K562 (cell line): ENCODE measurements around the gene RAB1B. TPM values are rescaled to one million over a fixed set of nuclear protein-coding genes. Genes with fewer than 3 reads are reported as not detected.

Experiments used
- ATAC-seq: fragments of 200-7000 bp; cut with Tn5 transposase; 3 replicates; pipeline ENCODE4 v1.9.1; 2020; ENCODE audit warnings: moderate library complexity
- BruUV-seq: library from RNA; stranded (reverse); fragments of 400-500 nt; replicated peaks from 2 replicates; lab custom pipeline; 2021; lab: Mats Ljungman, UMichigan
- CTCF ChIA-PET: fragments of 300-600 bp; formaldehyde crosslinking; extraction: SDS; loops from one replicate; lab custom pipeline; 2021; ENCODE audit warnings: low intra/inter-chr PET ratio; lab: Yijun Ruan, JAX
- POLR2A ChIA-PET: fragments of 300-600, 350-650 bp; sonication (Branson Sonifier 250); formaldehyde crosslinking; extraction: SDS; loops from one replicate; lab custom pipeline; 2021; ENCODE audit warnings: antibody characterized with exemption, inconsistent platforms; lab: Yijun Ruan, JAX
- DNase-seq, 4 experiments: peaks; one replicate each; pipeline versions ENCODE4 v3.0.0 to v3.0.0-alpha.2; 2011 to 2018; ENCODE audit warnings: low spot score in 3 of 4, mixed read lengths in 3 of 4; ENCODE audit errors: extremely low read depth in 1 of 4
- FAIRE-seq: peaks from 2 replicates; lab custom pipeline; 2011; peaks lifted over from hg19 to GRCh38; lab: Jason Lieb, UNC
- H2AFZ ChIP-seq: 2 replicates; pipeline ENCODE4 v1.6.0; 2011; ENCODE audit warnings: low read depth, low read length, control low read depth, inconsistent platforms
- H3K27ac ChIP-seq: fragments of 200-600 bp; 3 replicates; pipeline ENCODE4 v1.8.0; 2011; ENCODE audit warnings: low read depth, mild to moderate bottlenecking, control low read depth, inconsistent platforms, low read length, moderate library complexity, mixed read lengths; ENCODE audit errors: extremely low read depth
- H3K27me3 ChIP-seq, 2 experiments: fragments of 300-600 bp in 1 of 2; 2 replicates in 1 of 2; 3 replicates in 1 of 2; pipeline versions ENCODE4 v1.6.0 to v1.8.0; 2011; ENCODE audit warnings: inconsistent platforms in 2 of 2, low read length in 2 of 2, mild to moderate bottlenecking in 1 of 2, mixed read lengths in 1 of 2, moderate library complexity in 1 of 2; ENCODE audit not compliant: control insufficient read depth in 2 of 2, insufficient read depth in 2 of 2
- H3K36me3 ChIP-seq: fragments of 300-600 bp; 3 replicates; pipeline ENCODE4 v1.8.0; 2011; ENCODE audit warnings: mild to moderate bottlenecking, low read length, inconsistent platforms; ENCODE audit not compliant: control insufficient read depth, insufficient read depth
- H3K4me1 ChIP-seq, 2 experiments: fragments of 200-600 bp in 1 of 2; replicated peaks in 1 of 2; 2 replicates in 1 of 2; 3 replicates in 1 of 2; pipeline versions ENCODE4 v1.5.1 to v1.8.0; 2011; ENCODE audit warnings: inconsistent platforms in 2 of 2, low read length in 2 of 2, mild to moderate bottlenecking in 1 of 2, mixed read lengths in 1 of 2, moderate library complexity in 1 of 2; ENCODE audit not compliant: control insufficient read depth in 2 of 2, insufficient read depth in 2 of 2
- H3K4me2 ChIP-seq: 2 replicates; pipeline ENCODE4 v1.6.1; 2011; ENCODE audit warnings: low read length, control low read depth, inconsistent platforms, mixed read lengths; ENCODE audit not compliant: insufficient read depth
- H3K4me3 ChIP-seq: fragments of 200-600 bp; sonication (generic), shearing (Covaris generic); 2 replicates; pipeline ENCODE4 v1.5.1; 2016; ENCODE audit warnings: control low read depth, inconsistent platforms
- H3K79me2 ChIP-seq: fragments of 200-600 bp; 3 replicates; pipeline ENCODE4 v1.8.0; 2011; ENCODE audit warnings: low read length, inconsistent platforms; ENCODE audit not compliant: control insufficient read depth, insufficient read depth
- H3K9ac ChIP-seq, 2 experiments: 2 replicates each; pipeline versions ENCODE4 v1.6.0 to v1.6.1; 2011; ENCODE audit warnings: low read depth in 2 of 2, low read length in 2 of 2, control low read depth in 1 of 2, inconsistent platforms in 1 of 2, mild to moderate bottlenecking in 1 of 2, mixed read lengths in 1 of 2; ENCODE audit not compliant: insufficient read depth in 1 of 2
- H3K9me1 ChIP-seq: one replicate; pipeline ENCODE4 v1.6.0; 2011; ENCODE audit warnings: inconsistent platforms, mild to moderate bottlenecking, low read length, moderate library complexity; ENCODE audit not compliant: control insufficient read depth, insufficient read depth
- H3K9me3 ChIP-seq: replicated peaks from 2 replicates; pipeline ENCODE4 v1.5.1; 2011; ENCODE audit warnings: low read depth, low read length, inconsistent platforms; ENCODE audit not compliant: control insufficient read depth, insufficient read depth
- H4K20me1 ChIP-seq: replicated peaks from 2 replicates; pipeline ENCODE4 v1.6.1; 2011; ENCODE audit warnings: low read length, inconsistent platforms, mixed read lengths; ENCODE audit not compliant: control insufficient read depth, insufficient read depth
- BCL6 ChIP-seq: fragments of 250-450 bp; sonication (Bioruptor Pico); IDR thresholded peaks from 2 replicates; pipeline ENCODE4 v1.4.0; 2020
- CBX3 ChIP-seq, 2 experiments: IDR thresholded peaks; 1 replicate in 1 of 2; 2 replicates in 1 of 2; pipeline ENCODE4 v1.6.1; 2012; ENCODE audit warnings: inconsistent platforms in 2 of 2, low read length in 2 of 2, borderline replicate concordance in 1 of 2, control low read depth in 1 of 2
- CTBP1 ChIP-seq: fragments of 450-650 bp; IDR thresholded peaks from 2 replicates; pipeline ENCODE4 v1.6.1; 2016; ENCODE audit warnings: borderline replicate concordance
- EGR1 ChIP-seq: fragments of 450-650 bp; conservative IDR thresholded peaks from 2 replicates; pipeline ENCODE4 v1.6.1; 2017; ENCODE audit warnings: mild to moderate bottlenecking
- POLR2G ChIP-seq: fragments of 200-400 bp; formaldehyde crosslinking; IDR thresholded peaks from 2 replicates; pipeline ENCODE4 v1.6.1; 2017; ENCODE audit warnings: low read depth, mild to moderate bottlenecking, antibody characterized with exemption, low read length, moderate library complexity
- RBFOX2 ChIP-seq: fragments of 200-400 bp; formaldehyde crosslinking; IDR thresholded peaks from 2 replicates; pipeline ENCODE4 v1.6.1; 2017; ENCODE audit warnings: low read depth, mild to moderate bottlenecking, low read length, moderate library complexity
- ZNF766 ChIP-seq: fragments of 200-800 bp; sonication (Bioruptor generic); conservative IDR thresholded peaks from 2 replicates; pipeline ENCODE4 v1.6.1; 2016; ENCODE audit warnings: missing genetic modification characterization, missing compliant biosample characterization
- ZNF778 ChIP-seq: fragments of 450-650 bp; formaldehyde crosslinking; IDR thresholded peaks from 2 replicates; pipeline ENCODE4 v1.4.0; 2020; ENCODE audit warnings: mild to moderate bottlenecking, moderate library complexity
- WGBS: fragments of 100-300 bp; shearing (Covaris generic); methylation state at CpG from one replicate; pipeline ENCODE4 v1.1.6; 2016; ENCODE audit warnings: low coverage, mixed read lengths; ENCODE audit not compliant: insufficient coverage; ENCODE audit errors: missing lambda C conversion rate; 5-methylcytosine and 5-hydroxymethylcytosine counted together
- in situ Hi-C: fragments of 300-500 bp; cut with MboI; formaldehyde crosslinking; loops from 4 replicates; pipeline ENCODE4 v1.15.0; 2018; ENCODE audit warnings: inconsistent platforms, mixed read lengths
- intact Hi-C: fragments of 100-400 bp; cut with micrococcal nuclease; formaldehyde crosslinking; loops from 2 replicates; pipeline ENCODE4 v1.14.2; 2022
- polyA plus RNA-seq, 8 experiments: library from polyadenylated mRNA; depleted of rRNA in 4 of 8; stranded (reverse) in 5 of 8; unstranded in 3 of 8; fragments of >200 nt; fragmentation: Nextera tagmentation in 2 of 8; fragmentation: Illumina TruSeq in 1 of 8; extraction: Ambion mirVana in 2 of 8; extraction: Trizol in 1 of 8; gene quantifications; 2 replicates each; pipeline versions ENCODE4 v1.2.1 to v1.2.3, GENCODE V29; 2011 to 2014; ENCODE audit warnings: inconsistent platforms in 1 of 8, missing spikeins in 1 of 8
- total RNA-seq, 7 experiments: library from RNA; depleted of rRNA in 6 of 7; stranded (reverse); fragments of >200 nt in 6 of 7; fragmentation: Illumina TruSeq in 2 of 7; extraction: Trizol in 2 of 7; gene quantifications; 2 replicates each; pipeline versions ENCODE4 v1.2.1 to v1.2.3, GENCODE V29; 2011 to 2021; ENCODE audit warnings: low replicate concordance in 1 of 7
- TF ChIP-seq, protein P1 (sequence below): fragments of 150-350 bp; IDR thresholded peaks from 2 replicates; pipeline ENCODE4 v1.6.1; 2014; ENCODE audit warnings: low read depth, mild to moderate bottlenecking, low read length, borderline replicate concordance

RAB1B gene
- total and polyA plus RNA-seq, 9 of the 15 experiments (the other 6 are each of a cell fraction or from before 2014, with no cell fraction given) = 5.6 to 146 (median 98.6) TPM

DNA sequence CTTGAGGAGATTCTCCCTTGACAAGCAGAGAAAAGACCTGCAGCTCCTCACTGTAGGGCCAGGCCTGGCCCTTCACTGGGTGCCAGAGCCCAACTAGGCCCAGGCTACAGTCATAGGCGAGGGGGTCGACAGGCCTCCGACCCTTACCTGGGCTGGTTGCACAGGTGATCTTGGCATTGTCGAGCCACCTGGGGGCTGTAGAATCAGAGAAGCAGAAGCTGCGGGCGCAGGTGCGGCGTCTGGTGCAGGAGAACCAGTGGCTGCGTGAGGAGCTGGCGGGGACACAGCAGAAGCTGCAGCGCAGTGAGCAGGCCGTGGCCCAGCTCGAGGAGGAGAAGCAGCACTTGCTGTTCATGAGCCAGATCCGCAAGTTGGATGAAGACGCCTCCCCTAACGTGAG is 6.9 kb upstream of the RAB1B start:
- no peak overlapping the region for H3K4me2 ChIP-seq
- H3K9me3 ChIP-seq = no peaks in the 10 kb centered on the region
- in situ Hi-C loops = no loop called here
- intact Hi-C loops = no loop called here
- H2AFZ ChIP-seq = no peak overlapping the region
- CTCF ChIA-PET = interaction anchor here (0.9 kb wide), 1 partner anchor 39 kb away, joined by 4 read pairs; no protein-coding TSS in a partner anchor
- no peaks in the 10 kb centered on the region for H3K27me3 ChIP-seq
- H3K36me3 ChIP-seq = peaks cover 69% of the 10 kb centered on the region
- 89% methylated on average over 12 of the region's 16 CpGs for WGBS
- H3K9ac ChIP-seq = no peak overlapping the region
- peaks cover 19% of the 10 kb centered on the region for H3K79me2 ChIP-seq
- no peak overlapping the region for H3K27ac ChIP-seq
- no peak for TF ChIP-seq ZNF766 (CRISPR knock-in tag)
- TF ChIP-seq RBFOX2 = peak; percentile 17; the same call in 1 of the 2 replicates
- peak; percentile 50 for TF ChIP-seq POLR2G
- ATAC-seq (no peak), FAIRE-seq (no peak), DNase-seq (no peak)
- no peaks in the 10 kb centered on the region for H3K9me1 ChIP-seq
- no peak overlapping the region for H3K4me3 ChIP-seq
- POLR2A ChIA-PET = interaction anchor here (1.7 kb wide), 1 partner anchor 27 kb away, joined by 4 read pairs; the partner anchor contains the start of gene YIF1A
- peaks cover 9 to 39% of the 10 kb centered on the region in 2 experiments; a peak in 4 of 5 replicates for H3K4me1 ChIP-seq
- H4K20me1 ChIP-seq = no peaks in the 10 kb centered on the region; the same call in 1 of the 2 replicates
- BruUV-seq = no TSS peak

DNA sequence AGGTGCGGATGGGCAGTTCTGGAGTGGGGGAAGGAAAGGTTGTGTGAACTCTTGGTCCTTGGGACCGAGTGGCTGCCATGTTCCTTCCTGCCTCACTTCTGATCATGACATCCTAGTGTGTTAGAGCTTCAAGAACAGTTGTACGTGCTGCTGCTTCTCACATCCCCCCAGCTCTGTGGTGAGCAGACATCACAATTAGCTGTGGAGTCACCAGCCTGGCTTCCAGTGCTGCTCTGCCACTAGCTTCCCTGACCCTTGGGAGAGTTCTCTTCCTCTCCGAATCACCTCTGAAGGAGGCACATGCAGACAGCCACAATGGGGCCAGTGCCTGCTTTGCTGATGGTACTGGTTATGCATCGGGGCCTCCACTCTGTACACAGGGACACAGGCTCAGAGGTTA is 6.2 kb upstream of the RAB1B start:
- BruUV-seq = no TSS peak
- TF ChIP-seq CBX3 (IDR thresholded peaks at IDR 0.05; ENCODE audit: borderline replicate concordance in 1 of 2, low read length in 2 of 2) = no peak
- TF ChIP-seq BCL6 (CRISPR knock-in tag) = no peak
- TF ChIP-seq ZNF778 = no peak
- TF ChIP-seq, protein P1, sequence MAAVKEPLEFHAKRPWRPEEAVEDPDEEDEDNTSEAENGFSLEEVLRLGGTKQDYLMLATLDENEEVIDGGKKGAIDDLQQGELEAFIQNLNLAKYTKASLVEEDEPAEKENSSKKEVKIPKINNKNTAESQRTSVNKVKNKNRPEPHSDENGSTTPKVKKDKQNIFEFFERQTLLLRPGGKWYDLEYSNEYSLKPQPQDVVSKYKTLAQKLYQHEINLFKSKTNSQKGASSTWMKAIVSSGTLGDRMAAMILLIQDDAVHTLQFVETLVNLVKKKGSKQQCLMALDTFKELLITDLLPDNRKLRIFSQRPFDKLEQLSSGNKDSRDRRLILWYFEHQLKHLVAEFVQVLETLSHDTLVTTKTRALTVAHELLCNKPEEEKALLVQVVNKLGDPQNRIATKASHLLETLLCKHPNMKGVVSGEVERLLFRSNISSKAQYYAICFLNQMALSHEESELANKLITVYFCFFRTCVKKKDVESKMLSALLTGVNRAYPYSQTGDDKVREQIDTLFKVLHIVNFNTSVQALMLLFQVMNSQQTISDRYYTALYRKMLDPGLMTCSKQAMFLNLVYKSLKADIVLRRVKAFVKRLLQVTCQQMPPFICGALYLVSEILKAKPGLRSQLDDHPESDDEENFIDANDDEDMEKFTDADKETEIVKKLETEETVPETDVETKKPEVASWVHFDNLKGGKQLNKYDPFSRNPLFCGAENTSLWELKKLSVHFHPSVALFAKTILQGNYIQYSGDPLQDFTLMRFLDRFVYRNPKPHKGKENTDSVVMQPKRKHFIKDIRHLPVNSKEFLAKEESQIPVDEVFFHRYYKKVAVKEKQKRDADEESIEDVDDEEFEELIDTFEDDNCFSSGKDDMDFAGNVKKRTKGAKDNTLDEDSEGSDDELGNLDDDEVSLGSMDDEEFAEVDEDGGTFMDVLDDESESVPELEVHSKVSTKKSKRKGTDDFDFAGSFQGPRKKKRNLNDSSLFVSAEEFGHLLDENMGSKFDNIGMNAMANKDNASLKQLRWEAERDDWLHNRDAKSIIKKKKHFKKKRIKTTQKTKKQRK = no peak
- TF ChIP-seq EGR1 = no peak
- TF ChIP-seq CTBP1 = no peak

More for the DNA sequence above, 6.2 kb upstream of the RAB1B start:
- WGBS = 88% methylated on average over 5 of the region's 5 CpGs
- intact Hi-C loops = no loop called here
- H3K79me2 ChIP-seq = peaks cover 19% of the 10 kb centered on the region
- H4K20me1 ChIP-seq = no peaks in the 10 kb centered on the region; the same call in 1 of the 2 replicates
- no peaks in the 10 kb centered on the region for H3K9me1 ChIP-seq
- H3K27me3 ChIP-seq = no peaks in the 10 kb centered on the region
- no peak overlapping the region for H2AFZ ChIP-seq
- FAIRE-seq (no peak), DNase-seq (no peak), ATAC-seq (no peak)
- ChIA-PET CTCF (interaction anchor here (0.9 kb wide), 1 partner anchor 39 kb away, joined by 4 read pairs; no protein-coding TSS in a partner anchor), POLR2A (interaction anchor here (0.8 to 1.7 kb wide), 2 partner anchors 24 to 27 kb away, joined by 4 to 5 read pairs; partner anchors contain the start of gene YIF1A)
- H3K4me1 ChIP-seq = peaks cover 3 to 39% of the 10 kb centered on the region in 2 experiments; a peak in 4 of 5 replicates
- no peaks in the 10 kb centered on the region for H3K9me3 ChIP-seq
- H3K4me3 ChIP-seq = no peak overlapping the region
- in situ Hi-C loops = no loop called here
- H3K27ac ChIP-seq = no peak overlapping the region
- H3K36me3 ChIP-seq = peaks cover 73% of the 10 kb centered on the region
- H3K9ac ChIP-seq = no peak overlapping the region
- H3K4me2 ChIP-seq = no peak overlapping the region
